GM12878 (cell line): ENCODE results near the gene RALGPS1. TPM values are rescaled to one million over a fixed set of nuclear protein-coding genes. Genes with fewer than 3 reads are reported as not detected.

Experiments used
- NBN ChIP-seq: fragments of 450-650 bp; IDR thresholded peaks from 2 replicates; pipeline ENCODE4 v1.6.1; 2016
- REST ChIP-seq: IDR thresholded peaks from 2 replicates; pipeline ENCODE4 v1.6.1; 2012; ENCODE audit warnings: mild to moderate bottlenecking, low read depth, low read length
- ZNF592 ChIP-seq: fragments of 450-650 bp; IDR thresholded peaks from 2 replicates; pipeline ENCODE4 v1.6.1; 2017; ENCODE audit warnings: mild to moderate bottlenecking, moderate library complexity
- polyA plus RNA-seq, 11 experiments: library from polyadenylated mRNA; depleted of rRNA in 4 of 11; unstranded in 6 of 11; stranded (reverse) in 5 of 11; fragments of >200 nt; fragmentation: Nextera tagmentation in 4 of 11; fragmentation: Illumina TruSeq in 1 of 11; extraction: Ambion mirVana in 4 of 11; extraction: Trizol in 1 of 11; gene quantifications; 1 replicate in 1 of 11; 2 replicates in 10 of 11; pipeline versions ENCODE4 v1.2.1 to v1.2.3, GENCODE V29; 2011 to 2016; ENCODE audit warnings: inconsistent platforms in 2 of 11, missing spikeins in 2 of 11, low read depth in 1 of 11
- total RNA-seq, 4 experiments: library from RNA; depleted of rRNA in 3 of 4; stranded (reverse); fragments of >200 nt in 3 of 4; fragmentation: Illumina TruSeq in 1 of 4; extraction: Trizol in 1 of 4; gene quantifications; 2 replicates each; pipeline versions ENCODE4 v1.2.1 to v1.2.3, GENCODE V29; 2013 to 2021
- TF ChIP-seq, protein P1 (sequence below): fragments of 450-650 bp; IDR thresholded peaks from 2 replicates; pipeline ENCODE4 v1.6.1; 2016; ENCODE audit warnings: mild to moderate bottlenecking, moderate library complexity, borderline replicate concordance

Gene RALGPS1
- total and polyA plus RNA-seq, 10 of the 15 experiments (the other 5 are each of a cell fraction or from before 2014, with no cell fraction given): 0.13 to 5.6 (median 2.7) TPM

- TF ChIP-seq ZNF592: no peak
- TF ChIP-seq NBN: no peak
- no peak for TF ChIP-seq REST
- TF ChIP-seq, protein P1, sequence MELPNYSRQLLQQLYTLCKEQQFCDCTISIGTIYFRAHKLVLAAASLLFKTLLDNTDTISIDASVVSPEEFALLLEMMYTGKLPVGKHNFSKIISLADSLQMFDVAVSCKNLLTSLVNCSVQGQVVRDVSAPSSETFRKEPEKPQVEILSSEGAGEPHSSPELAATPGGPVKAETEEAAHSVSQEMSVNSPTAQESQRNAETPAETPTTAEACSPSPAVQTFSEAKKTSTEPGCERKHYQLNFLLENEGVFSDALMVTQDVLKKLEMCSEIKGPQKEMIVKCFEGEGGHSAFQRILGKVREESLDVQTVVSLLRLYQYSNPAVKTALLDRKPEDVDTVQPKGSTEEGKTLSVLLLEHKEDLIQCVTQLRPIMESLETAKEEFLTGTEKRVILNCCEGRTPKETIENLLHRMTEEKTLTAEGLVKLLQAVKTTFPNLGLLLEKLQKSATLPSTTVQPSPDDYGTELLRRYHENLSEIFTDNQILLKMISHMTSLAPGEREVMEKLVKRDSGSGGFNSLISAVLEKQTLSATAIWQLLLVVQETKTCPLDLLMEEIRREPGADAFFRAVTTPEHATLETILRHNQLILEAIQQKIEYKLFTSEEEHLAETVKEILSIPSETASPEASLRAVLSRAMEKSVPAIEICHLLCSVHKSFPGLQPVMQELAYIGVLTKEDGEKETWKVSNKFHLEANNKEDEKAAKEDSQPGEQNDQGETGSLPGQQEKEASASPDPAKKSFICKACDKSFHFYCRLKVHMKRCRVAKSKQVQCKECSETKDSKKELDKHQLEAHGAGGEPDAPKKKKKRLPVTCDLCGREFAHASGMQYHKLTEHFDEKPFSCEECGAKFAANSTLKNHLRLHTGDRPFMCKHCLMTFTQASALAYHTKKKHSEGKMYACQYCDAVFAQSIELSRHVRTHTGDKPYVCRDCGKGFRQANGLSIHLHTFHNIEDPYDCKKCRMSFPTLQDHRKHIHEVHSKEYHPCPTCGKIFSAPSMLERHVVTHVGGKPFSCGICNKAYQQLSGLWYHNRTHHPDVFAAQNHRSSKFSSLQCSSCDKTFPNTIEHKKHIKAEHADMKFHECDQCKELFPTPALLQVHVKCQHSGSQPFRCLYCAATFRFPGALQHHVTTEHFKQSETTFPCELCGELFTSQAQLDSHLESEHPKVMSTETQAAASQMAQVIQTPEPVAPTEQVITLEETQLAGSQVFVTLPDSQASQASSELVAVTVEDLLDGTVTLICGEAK: no peak
Observed at GRCh38 chr9:126982215-126983002, 67.8 kb downstream of the RALGPS1 start (continued).
